HG03457 (cell line): Measurements from ENCODE around the gene KNTC1.
"Not testable (repeated sequence)": the region's sequence is repeated elsewhere in the genome, so short reads cannot be mapped to it uniquely, and the experiment has no call there.

Experiments used
- ATAC-seq: cut with Tn5 transposase; IDR thresholded peaks from one replicate; pipeline ENCODE4 v1.9.1; 2021; ENCODE audit warnings: moderate number of reproducible peaks; ENCODE audit not compliant: unreplicated experiment

Gene KNTC1

GRCh38 chr12:122547330-122547729 is 20.3 kb downstream of the KNTC1 start:
- ATAC-seq, result no peak

GRCh38 chr12:122558745-122559641 is 31.9 kb downstream of the KNTC1 start:
- ATAC-seq, result no peak

GRCh38 chr12:122560138-122560537 is 33.1 kb downstream of the KNTC1 start:
- ATAC-seq, result no peak

GRCh38 chr12:122563361-122563760 is 36.3 kb downstream of the KNTC1 start:
- no peak for ATAC-seq

- not testable (repeated sequence) for ATAC-seq
Observed at GRCh38 chr12:122566816-122567215, 39.8 kb downstream of the KNTC1 start.

- no peak for ATAC-seq
Observed at GRCh38 chr12:122569288-122569687, 42.2 kb downstream of the KNTC1 start.

GRCh38 chr12:122570006-122570405 is 43.0 kb downstream of the KNTC1 start:
- not testable (repeated sequence) for ATAC-seq

GRCh38 chr12:122571821-122572220 is 44.8 kb downstream of the KNTC1 start:
- ATAC-seq, result no peak

GRCh38 chr12:122583294-122583693 is 56.2 kb downstream of the KNTC1 start:
- not testable (repeated sequence) for ATAC-seq

GRCh38 chr12:122584177-122584863 is 57.3 kb downstream of the KNTC1 start:
- no peak for ATAC-seq

- no peak for ATAC-seq
Observed at GRCh38 chr12:122590990-122591389, 63.9 kb downstream of the KNTC1 start.

- not testable (repeated sequence) for ATAC-seq
Observed at GRCh38 chr12:122591966-122592365, 64.9 kb downstream of the KNTC1 start.

- not testable (repeated sequence) for ATAC-seq
Observed at GRCh38 chr12:122592543-122592942, 65.5 kb downstream of the KNTC1 start.

- ATAC-seq, result no peak
Observed at GRCh38 chr12:122593910-122594309, 66.9 kb downstream of the KNTC1 start.

- ATAC-seq, result no peak
Observed at GRCh38 chr12:122596838-122597237, 69.8 kb downstream of the KNTC1 start.

GRCh38 chr12:122602456-122602855 is 75.4 kb downstream of the KNTC1 start:
- ATAC-seq, result no peak

- no peak for ATAC-seq
Observed at GRCh38 chr12:122604993-122605392, 77.9 kb downstream of the KNTC1 start.

GRCh38 chr12:122609732-122610131 is 82.7 kb downstream of the KNTC1 start:
- no peak for ATAC-seq

- ATAC-seq, result no peak
Observed at GRCh38 chr12:122610207-122610606, 83.2 kb downstream of the KNTC1 start.

- no peak for ATAC-seq
Observed at GRCh38 chr12:122610911-122611310, 83.9 kb downstream of the KNTC1 start.

- ATAC-seq, result no peak
Observed at GRCh38 chr12:122614839-122615238, 87.8 kb downstream of the KNTC1 start.

- no peak for ATAC-seq
Observed at GRCh38 chr12:122615780-122616179, 88.7 kb downstream of the KNTC1 start.
